HG03103 (cell line): ENCODE results near the gene NKRF.

ENCODE experiments used
- ATAC-seq: cut with Tn5 transposase; IDR thresholded peaks from one replicate; pipeline ENCODE4 v1.9.1; 2021; ENCODE audit warnings: low read depth; ENCODE audit not compliant: unreplicated experiment

The NKRF gene

GRCh38 chrX:119617517-119618164, 11.4 kb upstream of the NKRF start:
- ATAC-seq: no peak

GRCh38 chrX:119614776-119615175, 8.6 kb upstream of the NKRF start:
- ATAC-seq: no peak

- ATAC-seq: no peak
These were observed 780 bp upstream of the NKRF start for GRCh38 chrX:119607018-119607389.

GRCh38 chrX:119605464-119606279, 552 bp downstream of the NKRF start:
- peak; percentile 20 for ATAC-seq

GRCh38 chrX:119604766-119605463, 1.3 kb downstream of the NKRF start:
- no peak for ATAC-seq

GRCh38 chrX:119602701-119603255, 3.4 kb downstream of the NKRF start:
- ATAC-seq: no peak

- ATAC-seq: no peak
These were observed 16.4 kb downstream of the NKRF start for GRCh38 chrX:119589810-119590209.

- no peak for ATAC-seq
These were observed 22.7 kb downstream of the NKRF start for GRCh38 chrX:119583431-119584059.

- ATAC-seq: no peak
These were observed 26.8 kb downstream of the NKRF start for GRCh38 chrX:119579414-119579813.

GRCh38 chrX:119574394-119575266, 31.6 kb downstream of the NKRF start, which contains the start of gene UBE2A:
UBE2A (plus strand) TSS chrX:119574563; CDS start chrX:119574712, 149 bp downstream.
- ATAC-seq: peak; percentile 73

GRCh38 chrX:119573840-119574393, 32.3 kb downstream of the NKRF start:
- peak; percentile 6 for ATAC-seq

- ATAC-seq: no peak
These were observed 33.0 kb downstream of the NKRF start for GRCh38 chrX:119573222-119573621.

GRCh38 chrX:119570351-119570835, 35.8 kb downstream of the NKRF start:
- no peak for ATAC-seq

GRCh38 chrX:119565107-119565663, 41.0 kb downstream of the NKRF start, which contains the start of gene STEEP1:
STEEP1 (minus strand) TSS chrX:119565409; CDS start chrX:119565355, 54 bp downstream.
- no peak for ATAC-seq

GRCh38 chrX:119552508-119552907, 53.7 kb downstream of the NKRF start:
- no peak for ATAC-seq

- no peak for ATAC-seq
These were observed 56.8 kb downstream of the NKRF start for GRCh38 chrX:119549327-119550016.

GRCh38 chrX:119541188-119541587, 65.0 kb downstream of the NKRF start:
- ATAC-seq: no peak

GRCh38 chrX:119539872-119540271, 66.4 kb downstream of the NKRF start:
- no peak for ATAC-seq
